HG02759 (cell line): ENCODE results near the gene C1QTNF9.
"Not testable (repeated sequence)": the region's sequence is repeated elsewhere in the genome, so short reads cannot be mapped to it uniquely, and the experiment has no call there.

Experiments used
- ATAC-seq: cut with Tn5 transposase; IDR thresholded peaks from one replicate; pipeline ENCODE4 v1.9.1; 2021; ENCODE audit warnings: mild to moderate bottlenecking, moderate library complexity; ENCODE audit not compliant: unreplicated experiment

Gene C1QTNF9

GRCh38 chr13:24319641-24320040, 10.3 kb downstream of the C1QTNF9 start:
- not testable (repeated sequence) for ATAC-seq

DNA sequence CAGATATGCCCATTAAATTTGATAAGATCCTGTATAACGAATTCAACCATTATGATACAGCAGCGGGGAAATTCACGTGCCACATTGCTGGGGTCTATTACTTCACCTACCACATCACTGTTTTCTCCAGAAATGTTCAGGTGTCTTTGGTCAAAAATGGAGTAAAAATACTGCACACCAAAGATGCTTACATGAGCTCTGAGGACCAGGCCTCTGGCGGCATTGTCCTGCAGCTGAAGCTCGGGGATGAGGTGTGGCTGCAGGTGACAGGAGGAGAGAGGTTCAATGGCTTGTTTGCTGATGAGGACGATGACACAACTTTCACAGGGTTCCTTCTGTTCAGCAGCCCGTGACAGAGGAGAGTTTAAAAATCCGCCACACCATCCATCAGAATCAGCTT, 12.0 kb downstream of the C1QTNF9 start:
- ATAC-seq = not testable (repeated sequence)

GRCh38 chr13:24322470-24322869, 13.1 kb downstream of the C1QTNF9 start:
- ATAC-seq = not testable (repeated sequence)

DNA sequence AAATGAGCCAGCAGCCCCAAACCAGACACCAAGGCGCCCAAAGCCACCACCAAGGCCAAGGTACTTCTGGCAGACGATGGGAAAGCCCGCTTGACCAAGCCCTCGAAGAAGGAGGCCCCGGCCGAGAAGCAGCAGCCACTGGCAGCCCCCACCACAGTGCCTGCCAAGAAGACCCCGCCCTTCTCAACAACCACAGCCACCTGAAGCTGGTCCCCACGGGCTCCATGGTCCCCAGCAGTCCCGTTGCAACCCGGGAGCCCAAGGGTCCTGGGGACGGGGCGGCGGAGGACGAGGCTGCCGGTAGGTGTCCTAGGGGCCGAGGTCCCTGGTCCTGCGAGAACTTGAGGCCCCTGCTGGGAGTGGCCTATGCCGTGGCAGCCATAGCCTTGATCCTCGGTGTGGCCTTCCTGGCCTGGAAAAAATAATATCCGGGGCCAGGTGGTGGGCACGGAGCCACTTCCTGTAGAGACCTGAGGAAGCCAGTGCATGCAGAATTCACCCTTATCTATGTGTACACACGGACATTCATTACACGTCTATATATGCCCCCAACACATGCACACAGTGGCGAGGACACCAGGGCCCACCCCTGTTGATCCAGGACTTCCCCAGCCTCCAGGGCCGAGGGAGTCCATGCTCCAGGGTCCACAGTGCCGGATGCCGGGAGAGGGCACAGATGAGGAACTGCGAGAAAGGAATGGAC, 13.8 kb downstream of the C1QTNF9 start:
- no peak for ATAC-seq

- ATAC-seq = no peak
Observed at GRCh38 chr13:24323739-24324075, 14.3 kb downstream of the C1QTNF9 start.

GRCh38 chr13:24327598-24327997, 18.2 kb downstream of the C1QTNF9 start:
- ATAC-seq = not testable (repeated sequence)

- ATAC-seq = no peak
Observed at GRCh38 chr13:24328145-24328544, 18.8 kb downstream of the C1QTNF9 start.

DNA sequence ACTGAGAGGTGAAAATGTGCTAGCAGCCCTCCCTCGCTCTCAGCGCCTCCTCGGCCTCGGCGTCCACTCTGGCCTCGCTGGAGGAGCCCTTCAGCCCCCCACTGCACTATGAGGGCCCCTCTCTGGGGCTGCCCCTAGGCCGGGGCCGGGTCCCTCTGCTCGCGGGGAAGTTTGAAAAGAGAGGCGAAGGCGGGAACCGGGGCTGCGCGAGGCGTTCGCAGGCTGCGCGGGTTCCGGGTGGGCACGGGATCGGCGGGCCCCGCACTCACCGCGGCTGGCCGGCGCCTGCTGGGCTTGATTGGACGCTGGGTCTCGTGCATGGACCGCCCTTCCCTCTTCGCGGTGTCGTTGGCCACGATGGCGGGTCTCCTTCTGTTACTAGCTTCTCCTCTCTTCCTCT, 29.3 kb downstream of the C1QTNF9 start:
- ATAC-seq = no peak

- ATAC-seq = no peak
Observed at GRCh38 chr13:24339937-24340607, 30.7 kb downstream of the C1QTNF9 start.

DNA sequence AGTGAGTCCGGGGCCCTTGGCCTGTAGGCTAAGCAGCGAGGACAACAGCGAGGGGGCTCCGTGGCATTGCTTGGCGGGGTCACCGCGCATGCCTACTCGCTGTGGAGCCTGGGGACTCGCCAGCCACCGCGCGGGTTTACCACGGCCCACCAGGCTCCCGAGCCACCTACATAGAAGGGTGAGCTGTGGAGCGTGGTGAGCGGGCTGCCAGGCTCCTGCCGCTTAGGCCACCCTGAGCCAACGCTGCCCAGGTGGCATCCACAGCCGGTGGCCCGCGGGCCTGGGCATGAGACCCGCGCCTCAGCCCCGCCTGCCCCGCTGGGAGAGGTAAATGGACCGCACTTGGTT, 31.2 kb downstream of the C1QTNF9 start:
- ATAC-seq = no peak

GRCh38 chr13:24341439-24341838, 32.1 kb downstream of the C1QTNF9 start:
- ATAC-seq = no peak

DNA sequence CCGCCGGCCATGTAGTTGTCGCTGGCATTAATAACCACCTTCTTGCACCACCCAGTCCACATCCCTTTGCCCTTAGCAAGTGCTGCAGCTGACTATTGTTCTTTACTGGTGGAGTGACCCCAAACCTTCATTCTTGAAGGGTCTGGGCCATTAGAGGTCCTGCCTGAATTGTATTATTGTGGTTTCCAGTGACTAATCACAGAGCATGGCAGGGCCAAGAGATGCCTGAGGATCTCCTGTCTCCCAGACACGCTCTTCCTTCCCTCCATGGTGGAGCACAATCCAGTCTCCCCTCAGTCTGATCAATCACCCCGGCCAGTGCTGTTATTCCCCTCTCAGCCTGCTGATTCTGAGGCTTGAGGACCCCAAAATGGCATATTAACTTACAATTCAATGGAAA, 39.0 kb downstream of the C1QTNF9 start:
- no peak for ATAC-seq

GRCh38 chr13:24348797-24349515, 39.6 kb downstream of the C1QTNF9 start:
- no peak for ATAC-seq

GRCh38 chr13:24349778-24350664, 40.6 kb downstream of the C1QTNF9 start:
- not testable (repeated sequence) for ATAC-seq

DNA sequence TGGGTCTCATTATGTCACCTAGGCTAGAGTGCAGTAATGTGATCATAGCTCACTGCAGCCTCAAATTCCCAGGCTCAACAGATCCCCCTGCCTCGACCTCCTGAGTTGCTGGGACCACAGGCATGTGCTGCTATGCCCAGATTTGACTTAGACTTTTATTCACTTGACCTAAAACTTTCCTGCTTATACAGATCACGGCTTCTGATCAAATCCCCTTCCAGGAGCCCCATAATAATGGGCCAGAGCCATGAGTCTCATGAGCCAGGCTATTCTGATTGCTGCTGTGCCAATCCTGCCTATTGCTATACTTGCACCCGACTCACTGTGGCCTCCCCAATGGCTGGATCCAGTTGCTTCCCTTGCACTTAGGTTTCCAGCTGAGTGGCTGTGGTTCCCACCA, 42.0 kb downstream of the C1QTNF9 start:
- no peak for ATAC-seq

DNA sequence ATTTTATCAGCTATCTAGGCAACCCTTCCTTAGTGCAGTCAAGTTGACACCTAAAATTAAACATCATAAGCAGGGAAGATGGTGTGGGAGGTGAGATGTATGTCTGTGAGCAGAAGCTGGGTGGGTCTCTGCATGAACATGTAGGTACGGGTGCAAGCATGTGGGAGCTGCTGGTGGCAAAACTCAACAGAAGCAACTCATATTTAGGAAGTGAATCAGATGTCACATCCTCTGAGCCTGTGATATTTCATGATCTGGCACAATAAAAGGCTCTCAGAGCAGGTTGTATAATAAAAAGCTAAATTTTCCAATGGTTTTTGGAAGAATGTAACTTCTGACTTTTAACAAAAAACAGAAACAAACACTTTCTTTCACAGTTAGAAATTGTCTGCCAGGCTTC, 44.4 kb downstream of the C1QTNF9 start:
- ATAC-seq = no peak

GRCh38 chr13:24355103-24355502, 45.7 kb downstream of the C1QTNF9 start:
- ATAC-seq = no peak

DNA sequence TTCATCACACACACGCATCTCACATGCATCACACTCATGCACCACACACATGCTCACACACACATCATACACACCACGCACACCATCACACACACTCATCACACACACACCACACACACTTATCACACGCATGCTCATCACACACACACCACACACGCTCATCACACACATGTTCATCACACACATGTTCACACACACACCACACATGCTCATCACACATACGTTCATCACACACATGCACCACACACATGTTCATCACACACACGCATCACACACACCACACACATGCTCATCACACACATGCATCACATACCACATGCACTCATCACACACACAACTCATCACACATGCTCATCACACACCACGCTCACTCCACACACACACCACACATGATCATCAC, 46.9 kb downstream of the C1QTNF9 start:
- no peak for ATAC-seq

DNA sequence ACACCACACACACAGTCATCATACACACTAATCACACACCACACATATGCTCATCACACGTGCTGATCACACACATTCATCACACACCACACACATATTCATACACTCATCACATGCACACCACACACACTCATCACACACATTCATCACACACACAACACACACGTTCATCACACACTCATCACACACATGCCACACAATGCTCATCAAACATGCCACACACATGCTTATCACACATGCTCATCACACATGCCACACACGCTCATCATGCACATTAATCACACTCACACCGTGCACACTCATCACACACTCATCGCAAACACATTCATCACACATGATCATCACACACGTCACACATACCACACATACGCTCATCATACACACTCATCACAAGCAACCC, 47.5 kb downstream of the C1QTNF9 start:
- no peak for ATAC-seq

GRCh38 chr13:24357756-24358155, 48.4 kb downstream of the C1QTNF9 start:
- ATAC-seq = no peak

- not testable (repeated sequence) for ATAC-seq
Observed at GRCh38 chr13:24358836-24359235, 49.5 kb downstream of the C1QTNF9 start.
